ENCODE results near the gene EXOC7. TPM values are rescaled to one million over a fixed set of nuclear protein-coding genes. Genes with fewer than 3 reads are reported as not detected.
A peak's percentile ranks its signal among the peaks of the same experiment; 100 is the strongest.

Gene EXOC7
- total RNA-seq, 1 experiment from 2014 or later: 160 TPM

DNA sequence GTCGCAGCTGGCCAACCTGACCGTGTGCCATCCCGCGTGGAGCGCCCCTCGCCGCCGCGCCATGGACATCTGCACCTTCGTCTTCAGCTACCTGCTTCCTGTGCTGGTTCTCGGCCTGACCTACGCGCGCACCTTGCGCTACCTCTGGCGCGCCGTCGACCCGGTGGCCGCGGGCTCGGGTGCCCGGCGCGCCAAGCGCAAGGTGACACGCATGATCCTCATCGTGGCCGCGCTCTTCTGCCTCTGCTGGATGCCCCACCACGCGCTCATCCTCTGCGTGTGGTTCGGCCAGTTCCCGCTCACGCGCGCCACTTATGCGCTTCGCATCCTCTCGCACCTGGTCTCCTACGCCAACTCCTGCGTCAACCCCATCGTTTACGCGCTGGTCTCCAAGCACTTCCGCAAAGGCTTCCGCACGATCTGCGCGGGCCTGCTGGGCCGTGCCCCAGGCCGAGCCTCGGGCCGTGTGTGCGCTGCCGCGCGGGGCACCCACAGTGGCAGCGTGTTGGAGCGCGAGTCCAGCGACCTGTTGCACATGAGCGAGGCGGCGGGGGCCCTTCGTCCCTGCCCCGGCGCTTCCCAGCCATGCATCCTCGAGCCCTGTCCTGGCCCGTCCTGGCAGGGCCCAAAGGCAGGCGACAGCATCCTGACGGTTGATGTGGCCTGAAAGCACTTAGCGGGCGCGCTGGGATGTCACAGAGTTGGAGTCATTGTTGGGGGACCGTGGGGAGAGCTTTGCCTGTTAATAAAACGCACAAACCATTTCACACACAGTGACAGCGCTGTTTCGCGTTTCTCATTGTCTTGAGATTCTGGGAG is 26.6 kb downstream of the EXOC7 start:
- H3K36me3 Mint-ChIP-seq (ENCODE audit: insufficient read depth in 1 of 3, low read depth in 3 of 3): peaks cover 0 to under 1% (median 0%) of the 10 kb centered on the region in 3 experiments; a peak in 2 of 7 replicates
- H3T11ph ChIP-seq (ENCODE audit: low read length): no peak overlapping the region
- H4K20me1 ChIP-seq (ENCODE audit: control insufficient read depth, insufficient read depth, insufficient read length): peaks cover 3% of the 10 kb centered on the region
- WGBS (ENCODE audit: extremely low coverage, insufficient read length, low lambda C conversion rate): no CpG with 5 or more reads among the region's 82 CpGs
- TF ChIP-seq, protein P1, sequence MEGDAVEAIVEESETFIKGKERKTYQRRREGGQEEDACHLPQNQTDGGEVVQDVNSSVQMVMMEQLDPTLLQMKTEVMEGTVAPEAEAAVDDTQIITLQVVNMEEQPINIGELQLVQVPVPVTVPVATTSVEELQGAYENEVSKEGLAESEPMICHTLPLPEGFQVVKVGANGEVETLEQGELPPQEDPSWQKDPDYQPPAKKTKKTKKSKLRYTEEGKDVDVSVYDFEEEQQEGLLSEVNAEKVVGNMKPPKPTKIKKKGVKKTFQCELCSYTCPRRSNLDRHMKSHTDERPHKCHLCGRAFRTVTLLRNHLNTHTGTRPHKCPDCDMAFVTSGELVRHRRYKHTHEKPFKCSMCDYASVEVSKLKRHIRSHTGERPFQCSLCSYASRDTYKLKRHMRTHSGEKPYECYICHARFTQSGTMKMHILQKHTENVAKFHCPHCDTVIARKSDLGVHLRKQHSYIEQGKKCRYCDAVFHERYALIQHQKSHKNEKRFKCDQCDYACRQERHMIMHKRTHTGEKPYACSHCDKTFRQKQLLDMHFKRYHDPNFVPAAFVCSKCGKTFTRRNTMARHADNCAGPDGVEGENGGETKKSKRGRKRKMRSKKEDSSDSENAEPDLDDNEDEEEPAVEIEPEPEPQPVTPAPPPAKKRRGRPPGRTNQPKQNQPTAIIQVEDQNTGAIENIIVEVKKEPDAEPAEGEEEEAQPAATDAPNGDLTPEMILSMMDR (conservative IDR thresholded peaks at IDR 0.05): no peak
- no peak overlapping the region for H3K27ac ChIP-seq (ENCODE audit: insufficient read length, low read depth, low read length)
- peak; percentile 74 for DNase-seq
- H4K91ac ChIP-seq (ENCODE audit: insufficient read length, low read depth, low read length): no peak overlapping the region
- H3K4ac ChIP-seq (ENCODE audit: low read depth, low read length): no peak overlapping the region
- peaks cover 29% of the 10 kb centered on the region for H3K23me2 ChIP-seq (ENCODE audit: insufficient read length, low read depth, low read length, poor library complexity, severe bottlenecking)
- H4K5ac ChIP-seq (ENCODE audit: insufficient read length, low read depth, low read length): no peak overlapping the region
- H3K9me3 Mint-ChIP-seq: peaks cover 0 to 3% of the 10 kb centered on the region in 2 experiments; a peak in 2 of 5 replicates
- H3K4me1 ChIP-seq (ENCODE audit: insufficient read depth, low read length): peaks cover 8% of the 10 kb centered on the region; the same call in 1 of the 2 replicates
- no peak overlapping the region for H4K8ac ChIP-seq (replicated peaks; ENCODE audit: insufficient read length, low read depth, low read length)
- H3K27ac Mint-ChIP-seq: no peak overlapping the region
- no peak overlapping the region for H2BK12ac ChIP-seq (ENCODE audit: insufficient read length, low read depth, low read length)
- no peak overlapping the region for H2BK5ac ChIP-seq (ENCODE audit: insufficient read length, low read length)
- H3K23ac ChIP-seq (ENCODE audit: insufficient read length, low read depth, low read length): no peak overlapping the region
- H3K18ac ChIP-seq (ENCODE audit: insufficient read length, low read depth, low read length): no peak overlapping the region
- no peaks in the 10 kb centered on the region for H3K79me1 ChIP-seq (ENCODE audit: insufficient read depth, low read depth, low read length, poor library complexity, severe bottlenecking)
- no peak overlapping the region for H3K56ac ChIP-seq (ENCODE audit: insufficient read length, low read depth, low read length)
- no peak overlapping the region for H2BK15ac ChIP-seq (ENCODE audit: low read depth, low read length)
- no peak overlapping the region for H2AFZ ChIP-seq (ENCODE audit: low read length)
- H2BK120ac ChIP-seq (ENCODE audit: low read depth, low read length, poor library complexity, severe bottlenecking): no peak overlapping the region
- no peaks in the 10 kb centered on the region for H3K79me2 ChIP-seq (ENCODE audit: insufficient read depth, low read length)
- no peak overlapping the region for H2BK20ac ChIP-seq (ENCODE audit: low read depth, low read length, poor library complexity, severe bottlenecking)
- H3K4me3 Mint-ChIP-seq: peak overlapping the region; percentile 55 to 78
- H3K9me3 ChIP-seq (ENCODE audit: control insufficient read depth, low read depth, low read length): no peaks in the 10 kb centered on the region
- peaks cover 58% of the 10 kb centered on the region for H3K27me3 ChIP-seq (ENCODE audit: insufficient read depth, low read length)
- H3K4me1 Mint-ChIP-seq: peaks cover 51 to 60% of the 10 kb centered on the region in 2 experiments
- H2AK5ac ChIP-seq (ENCODE audit: insufficient read length, low read length): no peak overlapping the region
- peak overlapping the region; percentile 46 for H3K4me2 ChIP-seq (ENCODE audit: insufficient read depth, insufficient read length, low read length)
- H3K14ac ChIP-seq (ENCODE audit: insufficient read depth, low read length): no peak overlapping the region; the same call in 1 of the 2 replicates
- H3K27me3 Mint-ChIP-seq (ENCODE audit: low read depth): peaks cover 75% of the 10 kb centered on the region
- no peak overlapping the region for H3K9ac ChIP-seq (ENCODE audit: extremely low read depth, insufficient read length, low read length)
